HL-60/S4 treated with phorbol 12-myristate 13-acetate at 8.2 ng/mL for 4 days and 3 days (cell line): ENCODE measurements around the gene CEP104.

Experiments
- in situ Hi-C: fragments of 300-500 bp; cut with MboI; formaldehyde crosslinking; loops from 2 replicates; pipeline ENCODE4 v1.15.0; 2022; ENCODE audit warnings: low sequenced_read_pairs

The CEP104 gene

DNA sequence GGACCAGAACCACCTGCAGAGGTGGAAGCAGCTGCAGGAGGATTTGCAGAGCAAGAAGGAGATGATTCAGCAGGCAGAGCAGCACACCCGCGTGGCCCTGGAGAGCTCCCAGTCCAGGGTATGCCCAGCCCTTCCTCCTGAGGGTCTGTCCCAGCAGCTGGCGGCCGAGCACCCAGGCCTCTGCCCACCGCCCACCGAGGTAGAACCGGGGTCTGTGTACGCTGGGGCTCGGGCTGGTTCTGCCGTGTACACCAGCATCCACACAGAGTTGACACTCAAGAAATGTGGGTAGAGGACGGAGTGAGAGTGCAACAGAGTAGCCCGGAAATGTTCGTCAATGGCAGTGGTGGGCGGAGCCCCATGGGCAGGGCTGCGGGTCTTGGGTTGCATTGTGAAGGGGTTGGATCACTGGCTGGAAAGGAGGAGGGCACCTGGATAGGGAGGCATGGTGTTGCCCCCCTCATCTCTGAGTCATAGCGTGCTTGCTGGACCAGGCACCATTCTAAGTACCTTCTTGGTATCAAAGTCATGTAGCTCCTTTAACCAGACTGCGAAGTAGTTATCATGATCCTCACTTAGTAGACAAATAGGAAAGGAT, 89.6 kb downstream of the CEP104 start:
- in situ Hi-C loops = no loop called here

DNA sequence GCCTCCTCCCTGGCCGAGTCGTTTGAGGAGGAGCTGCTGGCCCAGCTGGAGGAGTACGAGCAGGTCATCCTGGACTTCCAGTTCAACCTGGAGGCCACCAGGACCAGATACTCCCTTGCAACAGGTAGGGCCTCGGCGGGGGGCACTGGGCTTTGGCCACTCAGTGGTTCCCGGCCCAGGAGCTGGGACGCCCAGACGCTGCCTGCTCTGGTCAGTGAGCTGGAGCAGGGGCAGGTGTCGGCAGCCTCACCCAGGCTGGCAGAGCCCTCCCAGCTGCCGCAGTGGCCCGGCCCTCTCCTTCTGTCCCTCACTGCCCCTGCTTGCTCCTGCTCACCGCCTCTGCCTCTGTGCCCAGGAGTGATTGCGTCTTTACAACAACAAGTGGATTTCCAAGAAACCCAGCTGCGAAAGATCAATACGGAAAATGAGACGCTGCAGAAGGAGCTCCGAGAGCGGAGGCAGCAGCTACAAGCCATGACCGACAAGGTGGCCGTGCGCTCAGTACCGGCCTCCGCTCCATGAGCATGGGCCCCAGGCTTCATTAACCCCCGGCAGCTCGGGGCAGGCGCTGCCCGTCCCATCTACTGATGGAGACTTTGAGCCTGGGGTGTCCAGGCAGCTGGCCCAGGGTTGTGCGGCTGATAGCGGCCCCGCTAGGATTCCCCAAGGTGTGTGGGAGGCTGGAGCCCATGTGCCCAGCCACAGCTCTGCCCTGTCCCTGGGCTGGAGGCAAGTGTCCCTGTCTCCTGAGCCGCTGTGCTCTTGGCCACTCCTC, 93.5 kb downstream of the CEP104 start:
- in situ Hi-C loops = no loop called here

DNA sequence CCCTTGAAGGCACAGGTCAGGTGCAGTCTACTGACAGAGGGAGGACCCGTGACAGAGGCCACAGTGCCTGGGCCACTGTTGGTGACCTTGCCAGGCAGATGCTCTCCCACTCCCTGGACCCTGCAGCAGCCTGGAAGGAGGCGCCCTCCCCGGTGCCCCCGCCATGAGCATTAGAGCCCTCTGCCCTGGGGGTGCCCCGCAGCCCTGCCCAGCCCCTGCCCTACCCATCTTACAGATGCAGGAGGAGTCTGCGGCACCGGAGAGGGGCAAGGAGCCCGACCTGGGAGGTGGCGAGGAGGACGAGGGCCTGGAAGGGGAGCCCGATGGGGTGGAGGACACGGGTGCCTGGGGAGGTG, 94.2 kb downstream of the CEP104 start:
- in situ Hi-C loops = no loop called here

DNA sequence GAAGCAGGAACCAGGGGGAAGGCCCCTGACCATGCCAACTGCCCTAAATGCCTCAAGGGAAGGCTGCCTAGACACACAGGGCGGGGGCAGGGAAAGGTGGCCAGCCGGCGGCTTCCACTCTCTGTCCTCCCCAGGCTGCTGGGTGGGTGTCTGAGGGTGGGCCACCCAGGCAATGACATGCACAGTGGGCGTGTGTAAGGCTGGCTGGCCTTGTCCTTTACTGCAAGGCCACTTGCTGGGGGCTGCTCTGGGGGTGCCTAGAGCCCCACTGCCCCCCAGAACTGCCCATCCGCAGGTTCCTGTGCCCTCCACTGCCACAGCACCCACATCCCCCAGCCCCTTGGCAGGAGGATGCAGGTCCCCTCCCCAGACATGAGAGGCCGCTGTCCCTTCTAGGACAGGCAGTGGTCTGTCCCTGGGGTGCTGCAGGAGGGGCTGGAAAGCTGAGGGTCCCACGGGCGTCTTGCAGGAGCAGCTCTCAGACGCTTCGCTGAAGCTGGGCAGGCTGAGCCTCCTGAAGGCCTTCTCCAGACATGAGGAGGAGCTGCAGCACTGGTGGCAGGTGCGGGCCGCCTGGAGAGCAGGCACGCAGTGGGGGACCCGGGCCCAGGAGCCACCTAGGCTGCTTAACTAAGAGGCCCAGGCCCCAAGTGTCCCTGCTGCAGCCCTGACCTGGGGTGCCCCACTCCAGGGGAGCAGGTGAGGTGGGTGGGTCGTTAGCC, 94.7 kb downstream of the CEP104 start:
- in situ Hi-C loops = no loop called here
